H1 (cell line): ENCODE results near the gene RNF26. TPM values are rescaled to one million over a fixed set of nuclear protein-coding genes. Genes with fewer than 3 reads are reported as not detected.
A peak's percentile ranks its signal among the peaks of the same experiment; 100 is the strongest.

Experiments used
- CTCF ChIA-PET: fragments of 300-600 bp; sonication (Branson Sonifier 250); formaldehyde crosslinking; loops from one replicate; lab custom pipeline; 2021; ENCODE audit not compliant: partially characterized antibody; lab: Charles Lee
- POLR2A ChIA-PET: fragments of 300-600 bp; sonication (Branson Sonifier 250); formaldehyde crosslinking; loops from one replicate; lab custom pipeline; 2021; ENCODE audit warnings: inconsistent platforms; ENCODE audit not compliant: partially characterized antibody; lab: Charles Lee
- DNase-seq, 2 experiments: peaks; one replicate each; pipeline versions ENCODE4 v3.0.0 to v3.0.0-alpha.2; 2010 to 2022; ENCODE audit warnings: low spot score in 2 of 2, low read depth in 1 of 2, mixed read lengths in 1 of 2
- FAIRE-seq: peaks from 2 replicates; lab custom pipeline; 2011; peaks lifted over from hg19 to GRCh38; lab: Jason Lieb, UNC
- H2AFZ ChIP-seq: 2 replicates; pipeline ENCODE4 v1.8.1; 2012; ENCODE audit warnings: low read length, inconsistent platforms
- H2AK5ac ChIP-seq: 2 replicates; pipeline ENCODE4 v1.6.1; 2013; ENCODE audit warnings: low read depth, low read length
- H2BK120ac ChIP-seq: replicated peaks from 2 replicates; pipeline ENCODE3; 2013; ENCODE audit warnings: low read depth, low read length, inconsistent platforms
- H2BK12ac ChIP-seq: 2 replicates; pipeline ENCODE4 v1.6.1; 2013; ENCODE audit warnings: low read depth, low read length
- H2BK15ac ChIP-seq: 2 replicates; pipeline ENCODE4 v1.6.1; 2013; ENCODE audit warnings: low read length
- H2BK20ac ChIP-seq: 2 replicates; pipeline ENCODE4 v1.6.1; 2013; ENCODE audit warnings: low read length
- H2BK5ac ChIP-seq: 2 replicates; pipeline ENCODE4 v1.6.1; 2013; ENCODE audit warnings: low read depth, low read length
- H3K14ac ChIP-seq: 2 replicates; pipeline ENCODE4 v1.6.1; 2013; ENCODE audit warnings: inconsistent platforms; ENCODE audit not compliant: insufficient read length
- H3K18ac ChIP-seq: 2 replicates; pipeline ENCODE4 v1.6.1; 2013; ENCODE audit warnings: low read length; ENCODE audit errors: extremely low read depth
- H3K23ac ChIP-seq: 2 replicates; pipeline ENCODE4 v1.6.1; 2013; ENCODE audit warnings: inconsistent platforms; ENCODE audit not compliant: insufficient read length
- H3K23me2 ChIP-seq: 2 replicates; pipeline ENCODE4 v1.6.1; 2013; ENCODE audit warnings: low read depth, low read length
- H3K27ac ChIP-seq: 2 replicates; pipeline ENCODE4 v1.6.1; 2011; ENCODE audit warnings: low read depth, low read length, inconsistent platforms
- H3K27me3 ChIP-seq, 4 experiments: replicated peaks in 1 of 4; 1 replicate in 1 of 4; 2 replicates in 3 of 4; pipeline versions ENCODE4 v1.6.1 to v1.8.1; 2011 to 2013; ENCODE audit warnings: low read length in 3 of 4, mild to moderate bottlenecking in 3 of 4, inconsistent platforms in 2 of 4, mixed read lengths in 2 of 4, moderate library complexity in 1 of 4; ENCODE audit not compliant: control insufficient read depth in 3 of 4, insufficient read depth in 3 of 4; ENCODE audit errors: extremely low read depth in 1 of 4
- H3K36me3 ChIP-seq, 4 experiments: 2 replicates each; pipeline versions ENCODE4 v1.6.1 to v1.8.1; 2011 to 2013; ENCODE audit warnings: mild to moderate bottlenecking in 4 of 4, low read length in 3 of 4, moderate library complexity in 2 of 4, control low read depth in 1 of 4, inconsistent platforms in 1 of 4; ENCODE audit not compliant: insufficient read depth in 4 of 4, control insufficient read depth in 2 of 4
- H3K4ac ChIP-seq: replicated peaks from 2 replicates; pipeline ENCODE3; 2013; ENCODE audit warnings: low read length, low read depth, mixed read lengths, inconsistent platforms; ENCODE audit not compliant: insufficient read length
- H3K4me1 ChIP-seq, 4 experiments: replicated peaks in 1 of 4; 1 replicate in 1 of 4; 2 replicates in 3 of 4; pipeline versions ENCODE4 v1.6.1 to v1.8.1; 2011 to 2013; ENCODE audit warnings: low read length in 3 of 4, inconsistent platforms in 2 of 4, mixed read lengths in 1 of 4; ENCODE audit not compliant: insufficient read depth in 4 of 4, control insufficient read depth in 3 of 4
- H3K4me2 ChIP-seq, 2 experiments: 2 replicates each; pipeline versions ENCODE4 v1.6.1 to v1.8.1; 2011 to 2013; ENCODE audit warnings: low read depth in 2 of 2, low read length in 2 of 2, control low read depth in 1 of 2, inconsistent platforms in 1 of 2, mild to moderate bottlenecking in 1 of 2; ENCODE audit not compliant: insufficient read depth in 1 of 2
- H3K4me3 ChIP-seq, 4 experiments: fragments of 200-600, 300-600 bp in 1 of 4; sonication (generic), shearing (Covaris generic), sonication (Bioruptor Twin) in 1 of 4; 2 replicates each; pipeline versions ENCODE4 v1.5.1 to v1.8.1; 2011 to 2016; ENCODE audit warnings: low read length in 4 of 4, low read depth in 3 of 4, control low read depth in 2 of 4, inconsistent platforms in 2 of 4, mild to moderate bottlenecking in 2 of 4, mixed read lengths in 1 of 4, moderate library complexity in 1 of 4; ENCODE audit not compliant: insufficient read depth in 2 of 4; ENCODE audit errors: extremely low read depth in 1 of 4
- H3K56ac ChIP-seq: replicated peaks from 2 replicates; pipeline ENCODE3; 2013; ENCODE audit warnings: low read depth, mild to moderate bottlenecking, mixed read lengths, low read length, inconsistent platforms; ENCODE audit not compliant: insufficient read length
- H3K79me1 ChIP-seq: 2 replicates; pipeline ENCODE4 v1.6.1; 2013; ENCODE audit warnings: low read depth, low read length, control low read depth
- H3K79me2 ChIP-seq, 2 experiments: 2 replicates each; pipeline versions ENCODE4 v1.6.1 to v1.8.1; 2012 to 2013; ENCODE audit warnings: low read length in 2 of 2, mild to moderate bottlenecking in 2 of 2, inconsistent platforms in 1 of 2; ENCODE audit not compliant: insufficient read depth in 2 of 2, control insufficient read depth in 1 of 2
- H3K9ac ChIP-seq, 4 experiments: replicated peaks in 1 of 4; 1 replicate in 1 of 4; 2 replicates in 3 of 4; pipeline versions ENCODE4 v1.6.1 to v1.8.1; 2011 to 2013; ENCODE audit warnings: low read depth in 3 of 4, low read length in 3 of 4, control low read depth in 2 of 4, mild to moderate bottlenecking in 2 of 4, moderate library complexity in 2 of 4, inconsistent platforms in 1 of 4; ENCODE audit errors: extremely low read depth in 1 of 4
- H3K9me3 ChIP-seq, 2 experiments: 2 replicates each; pipeline versions ENCODE4 v1.6.1 to v1.8.1; 2012 to 2013; ENCODE audit warnings: mild to moderate bottlenecking in 2 of 2, moderate library complexity in 2 of 2, control low read depth in 1 of 2, inconsistent platforms in 1 of 2, low read depth in 1 of 2, low read length in 1 of 2, mixed read lengths in 1 of 2; ENCODE audit not compliant: insufficient read depth in 2 of 2
- H4K20me1 ChIP-seq, 2 experiments: replicated peaks in 1 of 2; 2 replicates each; pipeline versions ENCODE3 to v1.8.1; 2011 to 2013; ENCODE audit warnings: inconsistent platforms in 2 of 2, low read length in 2 of 2, mild to moderate bottlenecking in 1 of 2; ENCODE audit not compliant: insufficient read depth in 2 of 2, control insufficient read depth in 1 of 2
- H4K5ac ChIP-seq: 2 replicates; pipeline ENCODE4 v1.6.1; 2013; ENCODE audit warnings: low read length, low read depth, mixed read lengths, inconsistent platforms; ENCODE audit not compliant: insufficient read length
- H4K8ac ChIP-seq: 2 replicates; pipeline ENCODE4 v1.8.0; 2013; ENCODE audit warnings: mild to moderate bottlenecking, moderate library complexity, low read length, inconsistent platforms; ENCODE audit not compliant: insufficient read depth; ENCODE audit errors: extremely low read depth
- H4K91ac ChIP-seq: replicated peaks from 2 replicates; pipeline ENCODE3; 2013; ENCODE audit warnings: low read length, mixed read lengths, inconsistent platforms; ENCODE audit not compliant: insufficient read length
- JUN ChIP-seq: IDR thresholded peaks from 2 replicates; pipeline ENCODE4 v1.6.1; 2011; ENCODE audit warnings: low read depth, mild to moderate bottlenecking, improper control_type of control experiment, low read length
- RAD21 ChIP-seq, 2 experiments: IDR thresholded peaks in 1 of 2; conservative IDR thresholded peaks in 1 of 2; 2 replicates each; pipeline ENCODE4 v1.6.1; 2011; ENCODE audit warnings: low read depth in 2 of 2, low read length in 2 of 2, improper control_type of control experiment in 1 of 2, inconsistent platforms in 1 of 2, mild to moderate bottlenecking in 1 of 2, moderate library complexity in 1 of 2
- WGBS, 2 experiments: shearing (Covaris generic) in 1 of 2; methylation state at CpG; one replicate each; pipeline versions ENCODE4 v1.1.6 to v1.1.7; 2013 to 2015; ENCODE audit warnings: low lambda C conversion rate in 2 of 2, mixed read lengths in 2 of 2, inconsistent platforms in 1 of 2, low coverage in 1 of 2, missing lambda C conversion rate in 1 of 2; ENCODE audit not compliant: insufficient replicate concordance in 2 of 2, insufficient coverage in 1 of 2, insufficient read length in 1 of 2; ENCODE audit errors: extremely low coverage in 1 of 2, missing lambda C conversion rate in 1 of 2; 5-methylcytosine and 5-hydroxymethylcytosine counted together
- polyA plus RNA-seq, 7 experiments: library from polyadenylated mRNA; depleted of rRNA in 3 of 7; stranded (reverse) in 5 of 7; unstranded in 2 of 7; fragments of >200 nt in 5 of 7; fragments of 200-250 nt in 2 of 7; gene quantifications; 1 replicate in 5 of 7; 2 replicates in 1 of 7; 4 replicates in 1 of 7; pipeline versions ENCODE4 v1.2.1 to v1.2.3, GENCODE V29; 2011 to 2013; ENCODE audit warnings: missing spikeins in 2 of 7, mixed read lengths in 2 of 7
- total RNA-seq: library from RNA; stranded (reverse); fragmentation: NEBNext Ultra II Directional; extraction: Animal tissue kit (Norgen Biotek cat#: 25700); gene quantifications from 2 replicates; pipeline ENCODE4 v1.2.1, GENCODE V29; 2021
- TF ChIP-seq, protein P1 (sequence below): IDR thresholded peaks from 2 replicates; pipeline ENCODE4 v1.6.1; 2011; ENCODE audit warnings: low read length, improper control_type of control experiment

The RNF26 gene
- total and polyA plus RNA-seq, 2 of the 8 experiments (the other 6 are each of a cell fraction or from before 2014, with no cell fraction given): 82.7 to 84.0 TPM

DNA sequence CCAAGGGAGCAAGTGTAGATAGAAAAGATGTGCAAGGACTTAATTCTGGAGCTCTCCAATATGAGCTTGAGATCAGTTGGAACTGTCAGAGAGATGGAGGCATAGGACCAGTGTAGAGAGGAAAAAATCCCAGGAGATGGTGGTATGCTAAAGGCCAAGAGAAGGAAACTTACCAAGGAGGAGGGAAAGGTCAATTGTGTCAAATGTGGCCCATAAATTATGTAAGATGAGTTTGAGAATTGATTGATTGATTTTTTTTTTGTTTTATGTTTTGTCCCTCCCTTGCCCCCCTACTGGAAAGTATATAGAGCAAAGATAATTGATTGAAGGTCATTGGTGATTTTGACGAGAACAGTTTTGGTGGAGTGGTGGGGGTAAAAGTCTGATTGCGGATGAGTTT, 50.0 kb downstream of the RNF26 start:
- Histone ChIP-seq H4K20me1 (no peaks in the 10 kb centered on the region), H3K4me3 (no peak overlapping the region), H3K56ac (no peak overlapping the region), H3K23ac (no peak overlapping the region), H3K4me2 (no peak overlapping the region), H3K79me1 (no peaks in the 10 kb centered on the region), H3K9me3 (no peaks in the 10 kb centered on the region), H2AFZ (no peak overlapping the region), H2AK5ac (no peak overlapping the region), H3K27ac (no peak overlapping the region), H2BK15ac (no peak overlapping the region), H2BK5ac (no peak overlapping the region), H4K91ac (no peak overlapping the region), H4K5ac (no peak overlapping the region), H3K14ac (no peak overlapping the region), H2BK12ac (no peak overlapping the region), H4K8ac (no peak overlapping the region), H2BK120ac (no peak overlapping the region), H2BK20ac (no peak overlapping the region), H3K18ac (no peak overlapping the region), H3K23me2 (peaks cover 12% of the 10 kb centered on the region), H3K4ac (no peak overlapping the region), H3K4me1 (peaks cover 0 to 13% (median 10%) of the 10 kb centered on the region in 4 experiments; a peak in 6 of 7 replicates), H3K27me3 (peaks cover 0 to 12% (median 8%) of the 10 kb centered on the region in 4 experiments; a peak in 6 of 7 replicates), H3K79me2 (no peaks in the 10 kb centered on the region), H3K9ac (no peak overlapping the region), H3K36me3 (no peaks in the 10 kb centered on the region)
- 91 to 100% methylated on average over 1 to 2 of the region's 2 CpGs for WGBS, 2 experiments
- ChIA-PET CTCF (interaction anchor here (0.6 to 26.3 kb wide), 12 partner anchors 9 to 199 kb away, joined by 3 to 474 read pairs (median 5); partner anchors contain the start of genes C1QTNF5 and MFRP), POLR2A (no interaction called here)
- no peak for TF ChIP-seq JUN
- TF ChIP-seq, protein P1, sequence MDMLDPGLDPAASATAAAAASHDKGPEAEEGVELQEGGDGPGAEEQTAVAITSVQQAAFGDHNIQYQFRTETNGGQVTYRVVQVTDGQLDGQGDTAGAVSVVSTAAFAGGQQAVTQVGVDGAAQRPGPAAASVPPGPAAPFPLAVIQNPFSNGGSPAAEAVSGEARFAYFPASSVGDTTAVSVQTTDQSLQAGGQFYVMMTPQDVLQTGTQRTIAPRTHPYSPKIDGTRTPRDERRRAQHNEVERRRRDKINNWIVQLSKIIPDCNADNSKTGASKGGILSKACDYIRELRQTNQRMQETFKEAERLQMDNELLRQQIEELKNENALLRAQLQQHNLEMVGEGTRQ: no peak
- TF ChIP-seq RAD21 (IDR thresholded peaks at IDR 0.05 in 1 of 2, conservative IDR thresholded peaks at IDR 0.05 in 1 of 2; ENCODE audit: low read depth in 2 of 2, low read length in 2 of 2): peak; percentile 2 to 5; a peak in 1 of 4 replicates
- FAIRE-seq (no peak), DNase-seq (no peak)
